T1000 (cell line): Measurements from ENCODE around the gene TMEM161A.
"Not testable (repeated sequence)": the region's sequence is repeated elsewhere in the genome, so short reads cannot be mapped to it uniquely, and the experiment has no call there.

Source experiments
- DNase-seq: peaks from one replicate; lab custom pipeline; 2025; ENCODE audit warnings: mixed read lengths; lab: John Stamatoyannopoulos, UW

TMEM161A gene

DNA sequence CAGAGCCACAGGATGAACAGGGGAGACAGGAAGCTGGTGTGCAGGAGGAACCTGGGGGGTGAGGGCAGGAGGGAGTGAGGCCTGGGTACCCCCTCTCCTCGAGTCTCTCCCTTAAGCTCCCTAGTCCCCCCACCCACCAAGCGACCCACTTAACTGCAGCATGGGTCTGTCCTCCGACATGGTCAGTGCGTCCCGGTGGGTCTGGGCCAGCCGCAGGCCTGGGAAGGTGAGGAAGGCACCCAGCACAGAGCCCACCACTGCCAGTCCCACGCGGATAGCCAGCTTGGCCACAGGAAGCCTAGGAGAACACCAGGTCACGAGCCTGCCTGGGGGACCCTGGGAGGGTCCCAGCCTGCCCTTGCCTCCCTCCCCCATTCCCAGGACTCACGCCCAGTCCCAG lies 16.9 kb downstream of the TMEM161A start:
- DNase-seq = no peak

DNA sequence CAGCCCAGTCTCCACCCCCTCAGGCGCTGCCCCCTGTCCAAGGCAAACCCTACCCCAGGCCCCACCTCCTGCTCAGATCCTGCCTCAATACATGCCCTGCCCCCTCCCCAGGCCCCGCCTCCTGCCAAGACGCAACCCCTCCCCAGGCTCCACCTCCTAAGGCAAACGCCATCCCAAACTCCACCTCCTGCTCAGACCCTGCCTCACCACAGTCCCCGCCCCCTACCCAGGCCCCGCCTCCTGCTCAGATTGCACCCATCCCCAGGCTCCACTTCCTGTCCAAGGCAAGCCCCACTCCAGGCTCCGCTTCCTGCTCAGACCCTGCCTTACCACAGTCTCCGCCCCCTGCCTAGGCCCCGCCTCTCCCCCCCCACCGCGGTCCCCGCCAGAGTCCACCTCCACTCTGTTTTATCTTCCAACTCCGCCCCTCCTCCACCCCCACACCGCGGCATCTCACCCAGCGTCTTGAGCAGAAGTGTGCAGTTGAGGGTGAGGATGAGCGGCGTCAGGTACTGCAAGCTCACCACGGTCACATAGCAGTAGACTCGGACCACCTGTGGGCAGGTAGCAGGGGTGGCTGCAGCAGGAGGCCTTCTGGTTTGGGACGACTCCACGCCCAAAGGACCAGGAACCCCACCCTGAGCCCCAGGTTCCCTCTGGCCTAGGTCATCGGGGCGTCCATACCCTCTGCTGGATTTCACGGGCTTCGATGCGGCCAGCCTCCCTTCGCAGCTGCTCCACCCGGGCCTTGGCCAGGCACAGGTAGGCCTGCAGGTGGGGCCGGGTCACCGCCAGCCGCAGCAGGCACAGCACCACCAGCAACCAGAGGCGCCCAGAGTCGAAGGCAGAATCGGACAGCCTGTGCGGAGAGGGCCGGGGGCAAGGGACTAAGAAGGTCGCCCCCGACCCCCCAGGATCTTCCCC lies 17.7 kb downstream of the TMEM161A start:
- DNase-seq = no peak

DNA sequence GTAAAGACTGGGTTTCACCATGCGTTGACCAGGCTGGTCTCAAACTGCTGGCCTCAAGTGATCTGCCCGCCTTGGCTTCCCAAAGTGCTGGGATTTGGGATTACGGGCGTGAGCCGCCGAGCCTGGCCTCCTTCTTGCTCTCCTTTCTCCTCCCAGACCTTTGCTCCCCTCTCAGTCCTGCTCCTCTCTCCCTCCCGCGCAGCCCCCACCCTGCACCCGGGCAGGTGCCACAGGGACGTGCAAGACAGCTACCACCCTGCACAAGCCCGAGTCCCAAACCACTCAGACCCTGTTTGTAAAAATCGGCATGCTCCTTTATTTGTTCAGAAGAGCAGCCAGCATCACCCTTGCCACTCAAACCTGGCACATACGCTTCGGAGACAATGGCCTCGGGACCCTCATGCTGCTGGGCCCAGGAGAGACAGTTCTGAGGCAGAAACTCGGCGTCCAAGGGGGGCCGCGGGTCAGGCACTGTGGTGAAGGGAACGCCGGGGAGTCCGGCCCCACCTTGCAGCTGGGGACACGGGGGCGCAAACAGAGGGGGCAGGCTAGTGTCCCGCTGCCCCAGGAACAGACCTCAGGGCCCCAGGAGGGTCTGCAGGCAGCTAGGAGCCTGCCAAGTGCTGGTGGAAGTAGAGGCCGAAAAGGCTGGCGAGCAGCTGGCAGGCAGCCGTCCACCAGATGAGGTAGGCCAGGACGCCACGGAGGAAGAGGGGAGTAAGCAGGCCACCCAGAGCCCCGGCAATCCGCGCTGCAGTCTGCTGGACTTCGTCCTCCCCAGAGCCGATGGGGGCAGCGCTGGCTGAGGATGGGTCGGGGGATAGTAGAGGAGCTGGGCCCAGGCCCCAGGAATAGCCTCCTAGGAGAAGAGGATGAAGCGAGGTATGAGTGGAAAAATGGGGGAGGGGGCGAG lies 18.7 kb downstream of the TMEM161A start:
- no peak for DNase-seq

DNA sequence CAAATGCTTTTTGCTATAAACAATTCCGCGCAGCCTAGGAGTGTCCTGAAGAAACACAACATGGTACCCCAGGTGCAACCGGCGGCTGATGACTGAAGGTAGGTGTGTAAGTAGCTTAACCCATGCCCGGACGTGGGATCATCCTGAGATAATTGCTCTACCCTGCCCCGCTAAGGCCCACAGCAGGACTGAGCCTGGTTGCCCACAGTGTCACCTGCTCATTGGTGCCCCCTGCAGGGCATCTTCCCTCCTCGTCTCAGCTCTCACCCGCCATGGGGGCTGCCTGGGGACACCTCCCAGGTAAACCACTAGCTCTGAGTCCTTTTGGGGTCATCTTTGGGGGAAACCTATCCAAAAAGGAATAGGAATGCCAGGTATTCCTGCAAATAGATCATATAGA lies 22.3 kb downstream of the TMEM161A start:
- DNase-seq = no peak

DNA sequence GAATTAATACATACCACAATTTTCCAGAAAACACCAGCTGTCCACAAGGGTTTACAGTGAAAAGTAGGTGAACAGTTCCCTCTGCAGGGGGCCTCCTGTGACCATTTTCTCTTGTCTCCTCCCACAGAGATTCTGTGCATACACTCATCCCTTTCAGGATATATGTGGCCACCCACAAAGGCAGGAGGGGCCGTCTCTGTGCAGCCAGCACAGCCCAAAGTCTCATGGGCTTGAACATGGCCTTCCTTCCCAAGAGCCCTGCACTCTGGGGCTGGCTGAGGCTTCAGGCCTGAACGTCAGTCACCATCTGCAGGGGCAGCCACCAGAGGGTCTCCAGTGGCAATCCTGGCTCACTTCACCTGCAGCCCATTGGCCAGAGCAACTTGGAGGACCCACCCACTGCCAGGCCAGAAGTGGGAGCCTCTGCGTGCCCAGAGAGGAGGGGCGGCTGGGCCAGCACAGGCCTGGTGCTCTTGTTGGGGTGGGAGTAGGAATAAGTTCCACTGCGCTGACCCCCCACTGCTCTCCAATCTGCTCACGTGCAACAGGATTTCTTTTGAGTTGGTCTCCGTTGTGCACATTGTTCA lies 25.1 kb downstream of the TMEM161A start:
- DNase-seq = peak; percentile 26

DNA sequence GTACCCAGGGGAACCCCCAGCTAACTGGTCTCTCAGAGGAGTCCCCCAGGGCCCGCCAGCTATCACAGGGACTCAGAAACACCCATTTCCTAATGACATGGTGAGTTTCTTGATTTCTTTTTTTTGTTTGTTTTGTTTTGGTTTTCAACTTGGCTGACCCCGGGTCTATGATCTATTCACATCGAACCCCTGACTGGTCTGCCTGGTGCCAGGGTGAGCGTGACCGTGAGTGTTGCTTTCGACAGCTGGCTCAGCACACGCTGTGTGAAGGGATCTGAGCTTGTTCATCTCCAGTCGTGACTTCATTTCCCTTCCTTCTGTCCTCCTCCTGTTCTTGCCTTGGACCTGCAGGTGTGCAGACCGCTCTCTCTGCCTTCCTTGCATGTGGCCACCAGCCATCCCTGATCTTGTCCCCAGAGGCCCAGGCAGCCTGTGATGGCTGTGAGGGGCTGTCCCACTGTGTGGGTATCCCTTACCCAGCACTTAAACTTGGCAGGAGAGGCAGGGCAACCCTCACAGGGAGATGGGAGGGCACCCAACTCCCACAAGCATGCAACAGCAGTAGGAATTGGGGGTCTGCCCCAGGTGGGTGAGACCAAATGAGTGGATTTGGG lies 26.2 kb downstream of the TMEM161A start:
- no peak for DNase-seq

DNA sequence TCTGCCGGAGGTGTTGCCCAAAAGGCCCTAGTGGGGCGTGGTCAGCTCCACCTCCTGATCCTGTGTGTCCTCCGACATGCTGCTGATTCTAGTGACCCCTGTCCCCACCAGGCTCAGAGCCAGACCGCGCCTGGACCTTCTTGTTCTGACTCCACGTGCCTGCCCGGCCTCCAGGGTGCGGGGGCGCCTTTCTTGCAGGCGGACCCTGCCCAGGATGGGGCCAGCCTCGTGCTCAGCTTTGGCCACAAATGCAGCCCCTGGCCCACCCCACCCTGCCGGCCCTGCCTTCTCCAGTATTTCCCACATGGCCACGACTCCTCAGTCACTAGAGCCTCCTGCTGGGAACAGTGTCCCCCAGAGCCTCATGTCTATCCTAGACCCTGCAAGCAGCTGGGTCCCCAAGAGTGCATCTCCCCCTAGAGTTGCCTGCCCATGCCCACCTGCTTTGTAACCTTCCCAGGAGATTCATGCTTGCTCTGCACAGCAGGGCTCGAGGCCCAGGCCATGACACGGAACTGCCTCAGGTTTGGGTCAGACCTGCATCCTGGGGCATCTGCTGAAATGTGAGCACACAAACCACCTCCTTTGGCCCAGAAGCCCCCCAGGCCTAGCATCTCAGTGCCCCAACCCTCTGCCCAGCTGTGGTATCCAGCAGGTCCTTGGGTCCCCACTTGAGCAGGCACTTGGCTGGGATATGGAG lies 27.0 kb downstream of the TMEM161A start:
- no peak for DNase-seq

DNA sequence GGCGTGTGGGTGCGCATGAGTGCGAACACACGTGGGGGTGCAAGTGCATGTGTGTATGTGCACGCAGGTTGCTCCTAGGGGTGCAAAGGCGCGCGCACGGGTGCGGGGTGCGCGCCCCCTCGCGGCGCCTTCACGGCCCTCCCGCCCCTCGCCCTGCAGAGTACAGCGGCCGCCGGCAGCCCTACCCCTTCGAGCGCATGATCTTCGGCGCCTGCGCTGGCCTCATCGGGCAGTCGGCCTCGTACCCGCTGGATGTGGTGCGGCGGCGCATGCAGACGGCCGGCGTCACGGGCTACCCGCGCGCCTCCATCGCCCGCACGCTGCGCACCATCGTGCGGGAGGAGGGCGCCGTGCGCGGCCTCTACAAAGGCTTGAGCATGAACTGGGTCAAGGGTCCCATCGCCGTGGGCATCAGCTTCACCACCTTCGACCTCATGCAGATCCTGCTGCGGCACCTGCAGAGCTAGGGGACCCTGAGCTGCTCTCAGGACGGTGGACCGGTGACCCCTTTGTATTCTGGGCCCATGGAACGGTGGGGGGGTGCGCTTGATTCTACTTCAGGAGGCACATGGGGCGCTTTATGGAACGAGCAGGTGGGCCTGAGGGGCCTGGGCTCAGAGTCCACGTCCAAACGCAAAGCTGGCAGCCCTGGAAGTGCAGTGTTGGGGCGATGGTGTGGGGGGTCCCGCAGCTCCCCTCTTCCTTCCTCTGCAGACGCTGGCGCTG lies 27.7 kb downstream of the TMEM161A start:
- no peak for DNase-seq

DNA sequence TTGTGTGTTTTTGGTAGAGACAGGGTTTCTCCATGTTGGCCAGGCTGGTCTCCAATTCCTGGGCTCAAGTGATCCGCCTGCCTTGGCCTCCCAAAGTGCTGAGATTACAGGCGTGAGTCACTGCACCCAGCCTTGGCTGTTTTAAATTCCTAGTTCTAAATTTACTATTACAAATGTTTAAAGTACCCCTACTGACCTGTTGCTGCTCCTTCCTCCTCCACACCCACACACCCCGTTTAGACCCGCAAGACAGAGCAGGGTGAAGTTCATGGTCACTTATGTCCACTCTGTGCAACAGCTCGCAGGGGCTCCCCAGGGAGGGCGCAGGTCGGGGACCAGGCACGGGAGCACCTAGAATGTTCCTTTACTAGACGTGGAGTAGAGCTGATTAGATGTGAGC lies 28.7 kb downstream of the TMEM161A start:
- DNase-seq = no peak

DNA sequence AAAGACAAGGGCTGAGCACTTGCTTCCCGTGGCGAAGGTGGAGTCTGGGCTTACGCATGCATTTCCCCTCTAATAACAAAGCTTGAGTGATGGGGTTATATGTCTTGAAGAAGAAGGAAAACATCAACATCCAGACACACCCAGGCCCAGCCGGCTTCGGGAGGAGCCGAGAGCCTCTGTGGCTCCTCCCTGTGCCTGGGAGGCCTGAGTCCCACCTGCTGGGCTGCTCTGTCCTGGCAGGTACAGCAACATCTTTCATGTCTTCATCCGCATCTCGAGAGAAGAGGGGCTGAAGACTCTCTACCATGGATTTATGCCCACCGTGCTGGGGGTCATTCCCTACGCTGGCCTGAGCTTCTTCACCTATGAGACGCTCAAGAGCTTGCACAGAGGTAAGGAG lies 30.6 kb downstream of the TMEM161A start:
- no peak for DNase-seq

DNA sequence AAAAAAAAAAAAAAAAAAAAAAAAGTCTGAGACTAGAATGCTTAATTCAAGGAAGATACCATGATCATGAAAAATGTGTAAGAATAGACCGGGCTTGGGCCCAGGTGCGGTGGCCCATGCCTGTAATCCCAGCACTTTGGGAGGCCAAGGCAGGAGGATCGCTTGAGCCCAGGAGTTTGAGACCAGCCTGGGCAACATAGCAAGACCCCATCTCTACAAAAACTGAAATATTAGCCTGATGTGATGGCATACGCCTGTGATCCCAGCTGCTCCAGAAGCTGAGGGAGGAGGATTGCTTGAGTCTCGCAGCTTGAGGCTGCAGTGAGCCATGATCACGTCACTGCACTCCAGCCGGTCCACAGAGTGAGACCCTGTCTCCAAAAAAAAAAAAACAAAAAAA lies 31.3 kb downstream of the TMEM161A start:
- not testable (repeated sequence) for DNase-seq

DNA sequence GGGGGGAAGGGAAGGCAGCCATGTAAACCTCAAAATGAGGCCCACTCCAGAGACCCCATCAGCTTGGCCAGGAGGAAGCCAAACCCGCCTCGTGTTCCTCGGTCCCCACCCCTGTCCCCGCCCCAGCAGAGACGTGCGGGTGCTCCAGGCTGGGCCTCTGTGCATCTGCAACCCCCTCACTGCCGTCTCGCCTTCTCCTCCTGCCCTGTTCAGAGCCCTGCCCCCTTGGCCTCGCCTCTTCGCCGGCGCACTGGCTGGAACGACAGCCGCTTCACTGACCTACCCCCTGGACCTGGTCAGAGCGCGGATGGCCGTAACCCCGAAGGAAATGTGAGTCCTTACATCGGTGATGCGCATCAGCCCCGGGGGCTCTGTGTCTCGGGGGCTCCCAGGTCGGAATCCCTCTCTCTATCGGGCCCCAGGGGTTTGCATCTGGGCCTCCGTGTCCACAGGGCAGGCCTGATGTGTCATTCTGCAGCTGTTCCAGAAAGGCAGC lies 32.2 kb downstream of the TMEM161A start:
- no peak for DNase-seq

DNA sequence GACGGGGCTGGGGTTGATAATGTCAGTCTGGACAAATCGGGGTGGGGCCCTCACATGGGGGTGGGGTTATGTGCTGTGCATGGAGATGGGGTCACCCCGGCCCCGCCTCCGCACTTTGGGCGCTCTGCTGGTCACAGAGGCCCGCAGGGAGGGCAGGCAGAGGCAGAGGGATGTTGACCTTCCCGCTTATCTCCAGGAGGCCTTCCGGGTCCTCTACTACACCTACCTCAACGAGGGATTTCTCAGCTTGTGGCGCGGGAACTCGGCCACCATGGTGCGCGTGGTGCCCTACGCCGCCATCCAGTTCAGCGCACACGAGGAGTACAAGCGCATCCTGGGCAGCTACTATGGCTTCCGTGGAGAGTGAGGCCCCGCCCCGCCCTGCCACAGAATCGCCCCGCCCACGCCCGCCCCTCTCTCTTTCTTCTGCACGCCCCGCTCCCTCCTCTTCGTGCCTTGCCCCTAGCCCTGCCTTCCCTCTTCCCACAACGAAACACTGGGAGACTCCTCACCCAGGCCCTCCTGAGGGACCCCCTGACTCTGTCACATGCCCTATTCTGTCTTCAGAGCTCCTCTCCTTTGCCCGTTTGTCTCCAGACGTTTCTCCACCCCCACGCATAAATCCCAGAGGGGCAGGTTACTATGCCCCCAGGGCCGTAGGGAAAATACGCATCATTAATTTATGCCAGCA lies 32.8 kb downstream of the TMEM161A start:
- peak; percentile 79 for DNase-seq

DNA sequence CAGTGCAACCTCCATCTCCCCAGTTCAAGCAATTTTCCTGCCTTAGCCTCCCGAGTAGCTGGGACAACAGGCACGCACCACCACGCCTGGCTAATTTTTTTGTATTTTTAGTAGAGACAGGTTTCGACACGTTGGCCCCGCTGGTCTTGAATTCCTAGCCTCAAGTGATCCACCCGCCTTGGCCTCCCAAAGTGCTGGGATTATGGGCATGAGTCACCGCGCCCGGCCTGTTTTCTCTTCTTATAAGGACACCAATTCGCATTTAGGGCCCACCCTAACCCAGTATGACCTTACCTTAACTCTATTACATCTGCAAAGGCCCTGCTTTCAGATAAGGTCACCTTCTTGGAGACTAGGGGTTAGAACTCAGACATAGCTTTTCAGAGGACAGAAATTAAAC lies 35.1 kb downstream of the TMEM161A start:
- no peak for DNase-seq

DNA sequence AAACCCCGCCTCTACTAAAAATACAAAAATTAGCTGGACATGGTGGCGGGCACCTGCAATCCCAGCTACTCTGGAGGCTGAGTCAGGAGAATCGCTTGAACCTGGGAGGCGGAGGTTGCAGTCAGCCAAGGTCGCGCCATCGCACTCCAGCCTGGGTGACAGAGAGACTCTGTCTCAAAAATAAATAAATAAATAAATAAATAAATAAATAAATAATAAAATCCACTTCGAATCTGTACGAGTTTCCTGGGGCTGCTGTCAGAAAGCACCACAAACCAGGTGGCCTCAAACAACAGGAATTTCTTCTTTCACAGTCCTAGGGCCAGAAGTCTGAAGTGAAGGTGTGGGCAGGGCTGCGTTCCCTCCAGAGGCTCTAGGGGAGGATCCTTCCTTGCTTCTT lies 35.7 kb downstream of the TMEM161A start:
- not testable (repeated sequence) for DNase-seq

DNA sequence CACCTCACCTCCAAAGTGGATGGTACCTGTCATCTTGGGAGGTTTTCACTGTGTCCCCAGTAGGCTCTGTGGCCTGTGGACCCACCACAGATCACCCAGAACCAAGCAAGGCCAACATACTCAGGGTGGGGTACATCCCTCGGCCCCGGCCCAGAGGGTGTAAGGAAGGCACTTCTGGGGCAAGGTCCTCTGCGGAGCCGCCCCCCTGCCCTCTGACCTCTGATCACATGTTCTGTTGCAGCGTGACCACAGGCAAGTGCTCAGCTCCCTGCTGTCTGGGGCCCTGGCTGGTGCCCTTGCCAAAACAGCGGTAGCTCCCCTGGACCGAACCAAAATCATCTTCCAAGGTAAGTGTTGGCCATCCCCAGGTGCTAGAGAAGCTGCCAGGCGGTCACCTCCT lies 36.7 kb downstream of the TMEM161A start:
- DNase-seq = no peak

DNA sequence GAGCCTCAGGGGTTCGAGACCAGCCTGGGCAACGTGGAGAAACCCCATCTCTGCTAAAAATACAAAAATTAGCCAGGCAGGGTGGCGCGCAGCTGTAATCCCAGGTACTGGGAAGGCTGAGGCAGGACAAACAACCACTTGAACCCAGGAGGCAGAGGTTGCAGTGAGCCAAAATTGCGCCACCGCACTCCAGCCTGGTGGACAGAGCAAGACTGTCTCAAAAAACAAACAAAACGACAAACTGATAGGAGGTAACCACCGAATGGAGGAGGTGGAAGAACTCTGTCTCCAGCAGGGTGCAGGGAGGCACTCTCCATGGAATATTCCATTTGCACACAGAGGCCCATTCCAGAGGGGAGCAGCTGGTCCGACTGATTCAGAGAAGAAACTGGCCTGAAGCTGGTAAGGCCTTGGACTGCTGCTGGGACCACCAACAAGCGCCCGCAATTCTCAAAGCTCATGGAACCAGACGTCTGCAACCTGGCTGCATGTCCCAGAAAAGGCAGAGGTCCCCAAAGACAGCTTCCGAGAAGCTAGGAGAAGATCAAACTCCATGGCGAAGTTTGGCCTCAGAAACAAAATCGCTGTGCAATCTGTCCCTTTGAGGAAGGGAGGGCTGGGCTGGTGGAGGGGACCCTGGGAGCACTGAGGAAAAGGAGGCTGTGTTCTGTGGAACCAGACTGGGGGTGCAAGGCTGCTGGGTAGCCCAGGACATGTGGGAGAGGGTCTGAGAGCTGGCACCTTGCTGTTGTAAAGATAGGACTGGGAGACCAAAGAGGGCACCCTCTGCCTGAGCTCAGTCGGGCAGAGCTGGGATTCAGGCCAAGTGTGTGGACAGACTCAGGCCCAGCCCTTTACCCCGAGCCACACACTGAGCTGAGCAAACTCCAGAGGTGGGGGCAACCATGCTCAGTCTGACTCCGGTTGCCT lies 39.3 kb downstream of the TMEM161A start:
- DNase-seq = no peak

DNA sequence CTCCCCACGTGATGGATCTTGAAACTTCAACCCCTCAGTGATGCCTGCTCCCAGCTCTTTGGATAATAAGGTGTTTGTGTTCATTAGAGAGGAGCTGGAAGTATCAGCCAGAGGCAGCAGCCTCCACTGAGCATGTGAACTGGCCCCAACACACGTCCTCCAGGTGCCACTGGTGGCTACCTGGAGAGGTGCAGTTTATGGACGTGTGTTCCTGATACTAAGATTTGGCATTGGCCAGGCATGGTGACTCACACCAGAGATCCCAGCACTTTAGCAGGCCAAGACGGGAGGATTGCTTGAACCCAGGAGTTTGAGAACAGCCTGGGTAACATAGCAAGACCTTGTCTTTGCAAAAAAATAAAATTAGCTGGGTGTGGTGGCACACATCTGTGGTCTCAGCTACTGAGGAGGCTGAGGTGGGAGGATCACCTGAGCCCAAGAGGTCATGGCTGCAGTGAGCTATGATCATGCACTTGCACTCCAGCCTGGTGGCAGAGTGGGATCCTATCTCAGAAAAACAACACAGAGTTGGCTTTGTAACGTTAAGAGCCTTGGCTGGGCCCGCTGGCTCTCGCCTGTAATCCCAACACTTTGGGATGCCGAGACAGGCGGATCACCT lies 40.1 kb downstream of the TMEM161A start:
- DNase-seq = no peak
